Activated naive CD4-positive, alpha-beta T cell treated with anti-CD3 and anti-CD28 coated beads, Interleukin-2, amount 50 U/mL, for 16 hours (primary cell): Measurements from ENCODE around the gene TMEM242.
A peak's percentile ranks its signal among the peaks of the same experiment; 100 is the strongest.
"Not testable (repeated sequence)": the region's sequence is repeated elsewhere in the genome, so short reads cannot be mapped to it uniquely, and the experiment has no call there.

Experiments used
- DNase-seq: peaks from one replicate; pipeline ENCODE4 v3.0.0-alpha.2; 2020

Gene TMEM242

GRCh38 chr6:157322792-157323254, 496 bp downstream of the TMEM242 start:
- peak; percentile 82 for DNase-seq

- peak; percentile 21 for DNase-seq
Observed at GRCh38 chr6:157316871-157317814, 6.2 kb downstream of the TMEM242 start.

- no peak for DNase-seq
Observed at GRCh38 chr6:157314705-157315321, 8.5 kb downstream of the TMEM242 start.

GRCh38 chr6:157313531-157314467, 9.5 kb downstream of the TMEM242 start:
- DNase-seq: no peak

- no peak for DNase-seq
Observed at GRCh38 chr6:157312757-157313156, 10.6 kb downstream of the TMEM242 start.

GRCh38 chr6:157310693-157311092, 12.6 kb downstream of the TMEM242 start:
- DNase-seq: not testable (repeated sequence)

GRCh38 chr6:157307661-157308060, 15.7 kb downstream of the TMEM242 start:
- DNase-seq: no peak

GRCh38 chr6:157305670-157306653, 17.4 kb downstream of the TMEM242 start:
- DNase-seq: no peak

- DNase-seq: no peak
Observed at GRCh38 chr6:157304899-157305663, 18.2 kb downstream of the TMEM242 start.

- DNase-seq: no peak
Observed at GRCh38 chr6:157302736-157303135, 20.6 kb downstream of the TMEM242 start.

- no peak for DNase-seq
Observed at GRCh38 chr6:157300436-157300835, 22.9 kb downstream of the TMEM242 start.

GRCh38 chr6:157300006-157300405, 23.3 kb downstream of the TMEM242 start:
- DNase-seq: no peak

- no peak for DNase-seq
Observed at GRCh38 chr6:157298216-157298724, 25.0 kb downstream of the TMEM242 start.

GRCh38 chr6:157294654-157295053, 28.7 kb downstream of the TMEM242 start:
- no peak for DNase-seq

- DNase-seq: no peak
Observed at GRCh38 chr6:157293780-157294179, 29.5 kb downstream of the TMEM242 start.

GRCh38 chr6:157292202-157292601, 31.1 kb downstream of the TMEM242 start:
- no peak for DNase-seq

- DNase-seq: no peak
Observed at GRCh38 chr6:157291356-157291755, 32.0 kb downstream of the TMEM242 start.

- no peak for DNase-seq
Observed at GRCh38 chr6:157290797-157291196, 32.5 kb downstream of the TMEM242 start.

GRCh38 chr6:157289764-157290163, 33.6 kb downstream of the TMEM242 start:
- DNase-seq: no peak

- DNase-seq: no peak
Observed at GRCh38 chr6:157288575-157288974, 34.7 kb downstream of the TMEM242 start.

- DNase-seq: no peak
Observed at GRCh38 chr6:157287923-157288322, 35.4 kb downstream of the TMEM242 start.
